ENCODE results near the gene NPTX1.

Gene NPTX1

GRCh38 chr17:80503921-80504320 is 27.5 kb upstream of the NPTX1 start:
- no peak for DNase-seq

GRCh38 chr17:80503031-80503430 is 26.6 kb upstream of the NPTX1 start:
- DNase-seq, result no peak

- DNase-seq, result no peak
These were observed 26.1 kb upstream of the NPTX1 start for GRCh38 chr17:80502578-80502877.

- DNase-seq, result peak in 34 of 56 donors; percentile 10 to 83 (median 43)
These were observed 25.6 kb upstream of the NPTX1 start for GRCh38 chr17:80501741-80502577.

- no peak for DNase-seq
These were observed 23.7 kb upstream of the NPTX1 start for GRCh38 chr17:80499961-80500665.

- no peak for DNase-seq
These were observed 23.2 kb upstream of the NPTX1 start for GRCh38 chr17:80499560-80499959.

GRCh38 chr17:80498920-80499410 is 22.6 kb upstream of the NPTX1 start:
- DNase-seq, result no peak

- no peak for DNase-seq
These were observed 22.0 kb upstream of the NPTX1 start for GRCh38 chr17:80498242-80498919.

- no peak for DNase-seq
These were observed 21.4 kb upstream of the NPTX1 start for GRCh38 chr17:80497726-80498241.

GRCh38 chr17:80494547-80494946 is 18.1 kb upstream of the NPTX1 start:
- DNase-seq, result no peak

- DNase-seq, result no peak
These were observed 16.1 kb upstream of the NPTX1 start for GRCh38 chr17:80492343-80493136.

GRCh38 chr17:80491478-80492342 is 15.3 kb upstream of the NPTX1 start:
- DNase-seq, result no peak

- DNase-seq, result no peak
These were observed 11.1 kb upstream of the NPTX1 start for GRCh38 chr17:80487511-80487910.

GRCh38 chr17:80486692-80487091 is 10.3 kb upstream of the NPTX1 start:
- no peak for DNase-seq

- DNase-seq, result no peak
These were observed 9.4 kb upstream of the NPTX1 start for GRCh38 chr17:80485846-80486245.

- no peak for DNase-seq
These were observed 6.3 kb upstream of the NPTX1 start for GRCh38 chr17:80482555-80483308.

GRCh38 chr17:80482058-80482318 is 5.6 kb upstream of the NPTX1 start:
- no peak for DNase-seq

- DNase-seq, result peak in 27 of 56 donors; percentile 9 to 69 (median 33)
These were observed 5.1 kb upstream of the NPTX1 start for GRCh38 chr17:80481284-80482057.

GRCh38 chr17:80480248-80480647 is 3.8 kb upstream of the NPTX1 start:
- no peak for DNase-seq
